ENCODE results near the gene SLC5A1.

The SLC5A1 gene

DNA sequence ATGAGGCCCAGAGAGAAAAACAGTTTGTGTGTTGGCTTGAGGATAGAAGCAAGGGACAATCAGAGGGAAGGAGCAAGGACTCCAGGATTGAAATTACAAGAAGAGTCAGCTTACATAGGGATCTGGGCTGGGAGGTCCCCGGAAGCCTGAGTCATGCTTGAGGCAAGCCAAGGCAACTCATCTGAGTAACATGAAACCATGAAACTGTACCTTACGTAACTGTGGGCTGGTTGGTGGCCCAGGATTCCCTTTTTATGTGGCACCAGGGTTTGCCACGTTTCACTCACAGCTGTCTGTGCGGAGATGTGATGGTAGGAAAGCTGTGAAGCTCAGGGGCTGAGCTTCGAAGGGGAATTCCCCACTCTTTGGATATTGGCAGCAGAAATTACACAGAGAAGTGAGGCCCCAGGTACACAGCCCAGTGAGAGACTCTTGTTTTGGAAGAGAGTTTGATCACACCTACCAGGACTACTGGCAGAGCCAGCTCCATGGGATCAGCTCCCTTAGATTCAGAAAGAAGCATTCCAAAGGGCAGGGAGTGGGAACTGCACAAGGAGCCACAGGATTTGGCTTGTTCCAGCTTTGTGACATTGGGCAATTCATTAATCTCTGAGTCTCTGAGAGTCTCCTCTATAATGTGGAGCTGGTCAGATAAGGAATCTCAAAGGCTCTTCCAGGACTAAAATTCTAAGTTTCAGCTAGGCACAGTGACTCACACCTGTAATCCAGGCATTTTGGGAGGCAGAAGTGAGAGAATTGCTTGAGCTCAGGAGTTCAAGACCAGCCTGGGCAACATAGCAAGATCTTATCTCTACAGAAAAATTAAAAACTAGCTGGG lies 7.8 kb downstream of the SLC5A1 start:
- DNase-seq (ENCODE audit: low read depth), result peak; percentile 96

DNA sequence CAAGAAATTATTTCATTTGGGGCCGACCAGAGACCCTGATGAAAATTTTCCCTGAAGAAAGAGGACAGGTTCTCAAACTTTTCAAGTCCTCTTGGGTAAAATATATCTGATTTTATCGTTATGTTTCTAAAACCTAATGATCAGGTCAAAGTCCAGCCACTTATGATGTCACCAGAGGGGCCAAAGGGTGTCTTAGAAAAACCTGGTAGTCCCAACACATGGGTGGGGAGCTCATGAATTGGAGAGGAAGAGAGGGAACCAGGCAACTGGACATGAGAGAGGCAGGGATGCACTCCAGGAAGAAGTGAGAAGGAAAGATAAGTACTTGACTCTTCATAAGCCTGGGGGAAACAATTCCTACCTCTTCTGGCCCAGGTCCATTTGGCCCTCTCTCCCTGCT lies 9.2 kb downstream of the SLC5A1 start:
- no peak for DNase-seq (ENCODE audit: low read depth)

DNA sequence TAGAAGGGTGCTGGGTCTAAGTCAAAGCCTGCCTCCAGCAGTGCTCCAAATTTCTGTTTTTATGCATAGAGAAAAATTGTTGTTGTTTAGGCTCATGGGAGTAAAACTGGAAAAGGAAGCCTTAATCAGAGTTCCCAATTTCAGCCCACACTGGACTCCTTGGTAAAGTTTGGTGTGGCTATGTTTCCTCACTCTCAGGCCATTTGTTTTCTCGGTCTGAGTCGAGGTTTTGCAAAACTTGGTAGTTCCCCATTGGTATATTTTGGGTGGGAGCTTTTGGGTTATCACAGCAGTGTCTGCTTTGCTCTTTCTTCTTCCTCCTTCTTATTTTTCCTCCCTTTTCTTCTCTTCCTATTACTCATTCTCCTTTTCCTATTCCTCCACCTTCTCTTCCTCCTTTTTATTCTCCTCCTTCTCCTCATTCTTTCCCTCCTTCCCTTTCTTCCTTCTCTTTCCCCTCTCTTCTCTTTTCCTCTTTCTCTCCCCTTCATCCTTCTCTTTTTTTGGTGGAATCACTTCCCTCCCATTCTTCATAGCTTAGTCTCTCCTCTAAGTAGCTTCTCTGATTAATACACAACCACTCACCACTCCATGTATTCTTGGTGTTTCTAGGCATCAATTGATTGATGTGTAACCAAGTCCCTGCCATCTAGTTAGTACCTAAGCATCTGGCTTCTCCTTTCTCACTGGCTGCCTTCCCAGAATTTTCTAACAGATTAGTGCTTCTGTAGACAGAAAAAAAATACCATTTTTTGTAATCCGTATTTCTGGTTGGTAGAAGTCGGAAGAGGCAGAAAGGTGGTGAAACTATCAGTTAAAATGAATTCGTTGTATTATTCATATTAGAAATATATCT lies 10.1 kb downstream of the SLC5A1 start:
- DNase-seq (ENCODE audit: low read depth), result no peak

GRCh38 chr22:32055069-32055468 lies 12.0 kb downstream of the SLC5A1 start:
- DNase-seq (ENCODE audit: low read depth), result no peak

DNA sequence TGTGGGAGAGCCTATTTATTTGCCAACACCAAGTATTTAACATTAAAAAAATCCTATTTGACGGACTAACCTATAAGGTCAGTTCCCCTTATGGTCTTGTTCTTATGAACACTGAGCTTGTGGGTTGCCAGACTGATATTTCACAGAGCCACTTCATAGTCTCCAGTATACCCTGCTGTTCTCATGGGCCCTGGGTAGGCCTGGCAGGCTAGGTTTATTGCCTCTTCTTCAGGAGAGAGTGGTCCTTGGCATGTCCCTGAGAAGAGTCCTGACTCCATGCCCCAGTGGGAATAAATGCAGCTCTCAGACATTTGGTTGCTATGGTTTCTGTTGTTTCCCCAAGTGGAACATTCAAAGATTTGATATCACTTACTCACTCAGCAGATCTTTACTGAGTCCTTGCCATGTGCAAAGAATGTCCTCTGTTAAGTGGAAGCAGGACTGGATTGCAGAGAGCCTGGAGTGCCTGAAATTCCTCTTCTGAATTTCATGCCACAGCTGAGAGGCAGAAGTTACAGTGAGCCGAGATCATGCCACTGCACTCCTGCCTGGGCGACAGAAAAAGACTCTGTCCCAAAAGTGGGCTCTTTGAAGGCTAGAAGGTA lies 15.7 kb downstream of the SLC5A1 start:
- peak; percentile 30 for DNase-seq (ENCODE audit: low read depth)

DNA sequence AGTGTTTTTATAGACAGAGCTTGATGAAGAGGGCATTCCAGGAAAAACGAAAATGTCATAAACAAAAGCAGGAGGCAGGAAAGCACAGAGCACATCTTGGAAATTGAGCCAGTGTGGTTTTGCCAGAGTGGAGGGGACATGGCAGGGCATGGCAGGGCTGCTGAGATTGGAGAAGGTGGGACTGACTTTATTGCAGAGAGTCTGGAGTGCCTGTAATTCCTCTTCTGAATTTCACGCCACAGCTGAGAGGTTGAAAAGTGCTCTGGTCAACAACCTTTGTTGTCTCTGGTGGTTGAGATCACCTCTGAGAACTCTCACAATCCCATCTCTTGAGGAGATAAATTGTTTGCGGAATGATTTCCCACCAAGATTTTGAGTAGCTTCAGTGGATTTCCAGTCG lies 16.4 kb downstream of the SLC5A1 start:
- DNase-seq (ENCODE audit: low read depth), result no peak

DNA sequence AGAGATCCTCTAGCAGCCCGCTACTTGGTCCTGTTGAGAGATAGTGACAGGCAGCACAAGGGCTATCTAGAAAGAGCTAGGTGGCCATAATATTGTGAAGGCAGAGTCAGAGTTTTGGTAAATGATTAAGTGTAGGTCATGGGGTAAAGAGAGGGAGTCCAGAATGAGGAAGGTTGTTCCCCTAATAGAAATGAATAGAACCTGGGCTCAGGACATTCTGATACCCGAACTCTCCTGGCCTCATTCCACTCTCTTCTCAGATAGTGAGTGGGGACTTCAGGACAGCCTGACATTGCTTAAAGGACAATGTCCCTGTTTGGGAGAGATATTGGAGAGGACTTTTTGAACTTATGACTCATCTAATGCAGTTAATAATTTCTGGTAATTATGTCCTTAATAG lies 20.6 kb downstream of the SLC5A1 start:
- no peak for DNase-seq (ENCODE audit: low read depth)

DNA sequence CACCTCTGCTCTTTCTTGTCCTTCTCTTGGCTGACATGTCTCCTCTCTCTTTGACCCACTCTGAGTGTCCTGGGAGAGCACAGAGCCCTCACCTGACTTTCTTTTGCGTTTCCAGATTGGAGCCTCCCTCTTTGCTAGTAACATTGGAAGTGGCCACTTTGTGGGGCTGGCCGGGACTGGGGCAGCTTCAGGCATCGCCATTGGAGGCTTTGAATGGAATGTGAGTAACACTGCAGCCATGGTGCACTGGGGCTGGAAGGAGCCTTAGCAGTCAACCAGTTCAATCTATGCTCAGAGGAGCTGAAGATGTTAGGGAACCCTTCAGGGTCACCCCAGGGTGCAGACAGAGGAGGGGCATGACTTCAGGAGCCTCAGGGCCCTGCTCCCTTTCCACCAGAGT lies 23.8 kb downstream of the SLC5A1 start:
- no peak for DNase-seq (ENCODE audit: low read depth)

DNA sequence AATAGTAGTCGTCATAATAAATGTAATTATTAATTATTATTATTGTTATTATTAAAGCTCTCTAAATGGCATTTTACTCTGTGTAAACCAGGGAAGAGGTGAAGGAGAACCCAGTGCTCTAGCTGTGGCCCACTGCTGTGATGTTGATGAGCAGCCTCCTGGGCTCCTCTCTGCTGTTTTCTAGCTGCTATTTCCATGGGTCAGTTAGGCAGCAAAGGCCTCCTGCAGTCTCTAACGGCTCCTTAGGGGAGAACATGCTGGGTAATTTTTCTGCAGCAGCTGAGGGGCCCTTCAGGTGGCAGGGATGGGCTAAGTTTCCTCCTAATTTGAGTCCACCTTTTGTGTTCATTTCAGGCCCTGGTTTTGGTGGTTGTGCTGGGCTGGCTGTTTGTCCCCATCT lies 24.6 kb downstream of the SLC5A1 start:
- no peak for DNase-seq (ENCODE audit: low read depth)

DNA sequence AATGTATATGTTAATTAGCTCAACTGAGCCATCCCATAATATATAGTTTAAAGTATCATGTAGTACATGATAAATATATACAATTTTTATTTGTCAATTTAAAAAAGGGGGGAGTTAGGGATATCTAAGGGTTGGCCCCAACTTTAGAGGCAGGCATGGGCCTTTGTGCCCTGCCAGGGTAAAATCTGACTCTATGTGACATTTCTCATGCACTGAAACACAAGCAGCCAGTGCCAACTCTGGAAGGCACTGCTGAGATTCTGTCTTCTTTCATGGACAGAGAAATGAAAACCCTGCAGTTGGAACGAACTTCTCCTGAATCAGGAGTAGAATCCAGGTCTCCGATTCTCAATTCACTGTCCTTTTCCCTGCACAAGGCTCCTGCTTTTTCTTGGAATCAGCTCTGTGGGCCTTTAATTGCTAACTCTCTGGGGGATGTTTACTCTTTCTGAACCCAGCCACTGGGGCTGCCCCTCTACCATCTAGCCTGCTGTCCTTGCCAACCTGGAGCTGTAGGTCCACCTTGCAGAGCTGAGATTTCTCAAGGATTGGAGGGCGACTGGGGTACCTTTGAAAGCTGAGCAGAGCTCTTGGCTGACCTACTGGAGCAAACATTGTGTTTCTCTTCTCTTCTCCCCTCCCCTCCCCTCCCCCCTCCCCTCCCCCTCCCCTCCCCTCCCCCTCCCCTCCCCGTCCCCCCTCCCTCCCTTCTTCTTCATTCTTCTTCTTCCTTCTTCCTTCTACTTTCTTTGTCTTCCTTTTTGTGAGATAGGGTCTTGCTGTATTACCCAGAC lies 26.7 kb downstream of the SLC5A1 start:
- no peak for DNase-seq (ENCODE audit: low read depth)

- DNase-seq (ENCODE audit: low read depth), result no peak
Measured at GRCh38 chr22:32073262-32073661, 30.2 kb downstream of the SLC5A1 start.

DNA sequence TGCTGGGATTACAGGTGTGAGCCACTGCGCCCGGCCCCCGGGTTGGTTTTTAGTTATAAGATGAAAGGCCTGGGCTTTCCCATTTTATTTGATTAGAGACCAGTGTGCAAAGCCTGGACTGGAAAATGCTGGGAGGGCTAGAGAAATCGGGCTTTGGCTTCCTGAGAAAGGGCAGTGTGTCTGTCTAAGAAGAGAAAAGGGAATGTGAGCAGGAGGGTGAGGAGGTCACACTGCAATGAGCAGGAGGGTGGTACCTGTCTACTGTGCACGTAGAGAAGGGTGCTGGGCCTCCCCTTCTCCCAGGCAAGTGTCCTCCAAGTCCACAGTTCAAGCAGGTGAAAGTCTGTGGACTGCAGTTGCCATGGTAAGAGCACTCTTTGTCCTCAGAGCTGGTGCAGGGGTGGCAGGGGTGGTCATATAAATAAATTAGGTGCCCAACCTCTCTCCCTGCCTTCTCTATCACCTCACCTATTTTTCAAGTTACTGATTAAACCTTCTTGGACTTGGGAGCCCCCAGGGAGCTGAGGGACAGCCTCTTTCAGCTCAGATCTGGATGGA lies 30.8 kb downstream of the SLC5A1 start:
- no peak for DNase-seq (ENCODE audit: low read depth)

DNA sequence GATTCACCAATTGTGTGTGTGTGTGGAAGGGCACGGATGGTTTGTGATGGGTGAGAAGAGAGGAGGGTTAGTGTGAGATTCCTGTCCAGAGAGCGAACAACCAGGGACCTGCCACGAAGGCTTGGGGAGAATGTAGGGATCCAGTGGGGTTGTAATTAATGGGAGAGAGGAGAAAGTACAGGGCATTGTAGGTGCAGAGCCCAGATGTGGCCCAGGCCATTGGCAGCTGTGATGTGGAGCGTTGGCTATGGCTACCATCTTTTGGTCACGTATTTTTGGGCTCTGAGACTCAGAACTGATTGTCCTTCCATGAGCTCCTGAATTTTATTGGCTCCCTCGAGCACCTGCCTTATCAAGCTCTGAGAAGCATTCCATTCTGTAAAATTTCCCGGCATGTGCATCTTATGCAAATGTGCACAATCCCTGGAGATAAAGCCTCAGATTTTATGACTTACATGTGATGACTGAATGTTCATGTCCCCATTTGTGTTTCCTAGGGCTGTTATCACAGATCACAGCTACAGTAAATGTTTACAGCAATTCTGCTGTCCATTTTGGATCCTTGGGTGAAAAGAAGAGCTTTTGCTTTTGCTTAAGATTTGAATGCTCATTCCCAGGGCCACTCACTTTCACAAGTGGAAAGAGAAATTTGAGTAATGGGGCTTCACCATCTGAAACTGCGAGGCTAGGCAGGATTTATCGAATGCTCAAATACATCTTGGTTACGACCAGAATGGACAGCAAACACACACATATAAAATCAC lies 33.1 kb downstream of the SLC5A1 start:
- DNase-seq (ENCODE audit: low read depth), result no peak

DNA sequence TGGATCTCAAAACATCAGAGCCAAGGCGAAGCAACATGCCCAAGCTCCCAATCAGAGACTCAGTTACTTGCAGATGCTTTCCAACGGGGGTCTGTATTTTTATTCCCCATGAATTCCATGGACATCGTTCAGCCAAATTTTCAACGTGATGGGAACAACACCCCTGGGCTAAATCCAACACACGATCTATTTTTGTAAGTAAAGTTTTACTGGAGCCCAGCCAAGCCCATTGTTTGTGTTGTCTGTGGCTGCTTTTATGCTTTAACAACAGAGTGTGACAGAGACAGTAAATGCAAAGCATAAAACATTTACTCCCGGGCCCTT lies 33.7 kb downstream of the SLC5A1 start:
- no peak for DNase-seq (ENCODE audit: low read depth)

DNA sequence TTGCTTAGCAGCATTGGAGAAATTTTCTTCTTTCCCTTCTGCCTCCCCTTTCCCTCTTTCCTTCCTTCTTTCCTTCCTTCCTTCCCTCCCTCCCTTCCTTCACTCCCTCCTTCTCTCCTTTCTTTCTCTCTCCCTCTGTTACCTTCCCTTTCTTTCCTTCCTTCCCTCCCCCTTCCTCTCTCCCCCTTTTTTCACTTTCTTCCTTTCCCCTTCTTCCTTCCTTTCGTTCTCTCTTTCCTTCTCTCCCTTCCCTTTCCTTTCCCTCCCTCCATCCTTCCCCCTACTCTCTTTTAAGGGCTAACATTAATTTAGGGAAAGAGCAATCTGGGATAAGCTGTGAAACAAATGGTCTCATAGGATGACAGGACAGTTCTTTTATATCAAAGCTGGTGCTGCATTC lies 34.1 kb downstream of the SLC5A1 start:
- no peak for DNase-seq (ENCODE audit: low read depth)

DNA sequence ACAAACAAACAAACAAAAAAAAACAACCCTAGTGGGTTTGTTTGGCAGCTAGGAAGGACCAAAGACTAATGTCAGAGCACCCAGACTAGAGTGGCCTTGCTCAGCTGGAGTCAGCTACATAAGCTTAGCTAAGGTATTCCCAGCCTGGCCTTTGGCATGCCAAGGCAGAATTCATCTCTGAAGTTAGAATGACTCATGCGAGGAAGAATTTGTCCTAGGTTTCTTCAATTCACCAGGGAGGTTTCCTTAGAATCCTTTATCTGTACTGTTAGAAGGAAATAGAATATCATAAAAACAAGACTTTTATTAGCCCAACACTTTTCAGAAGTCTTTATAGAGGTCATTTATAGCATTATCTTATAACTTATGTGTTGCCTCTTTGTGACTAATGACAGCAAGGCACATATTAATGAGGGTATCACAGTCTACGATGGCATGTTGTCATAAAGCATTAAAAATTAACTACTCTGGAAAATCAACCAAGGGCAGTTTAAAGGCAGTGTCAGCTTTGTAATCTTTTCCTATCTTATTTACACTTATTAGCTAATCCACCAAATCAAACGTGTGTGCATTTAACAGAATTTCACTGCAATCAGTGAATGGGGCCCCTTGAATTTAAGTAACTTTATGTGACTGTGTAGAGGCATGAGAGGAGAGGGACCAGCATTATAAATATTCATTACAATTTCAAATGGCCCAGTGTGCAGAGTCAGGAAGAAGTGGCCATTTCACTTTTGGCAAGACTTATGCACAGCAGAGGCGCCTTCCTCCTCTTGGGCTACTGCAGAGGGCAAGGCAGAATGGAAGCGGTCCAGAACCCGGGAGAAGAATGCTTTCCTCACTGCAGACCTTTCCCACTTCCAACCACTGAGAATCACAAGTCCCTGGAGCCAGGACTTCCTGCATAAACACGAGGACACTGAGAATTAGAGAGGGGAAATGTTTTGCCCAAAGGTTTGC lies 36.3 kb downstream of the SLC5A1 start:
- DNase-seq (ENCODE audit: low read depth), result peak; percentile 81

DNA sequence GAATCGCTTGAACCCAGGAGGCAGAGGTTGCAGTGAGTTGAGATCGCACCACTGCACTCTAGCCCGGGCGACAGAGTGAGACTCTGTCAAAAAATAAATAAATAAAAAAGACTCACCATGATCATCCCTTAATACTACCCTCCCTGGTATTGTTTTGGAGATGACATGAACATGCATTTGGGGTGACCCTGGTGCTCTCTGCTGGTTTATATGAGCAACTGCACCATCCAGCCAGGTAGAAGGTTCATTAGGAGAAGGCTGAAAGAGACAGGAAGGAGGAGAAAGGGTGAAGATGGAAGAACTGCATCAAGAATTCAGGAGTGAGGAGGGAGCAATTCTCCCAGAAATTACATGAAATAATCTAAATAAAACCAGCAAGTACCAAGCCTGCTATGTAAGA lies 37.8 kb downstream of the SLC5A1 start:
- peak; percentile 61 for DNase-seq (ENCODE audit: low read depth)

GRCh38 chr22:32082331-32082730 lies 39.3 kb downstream of the SLC5A1 start:
- DNase-seq (ENCODE audit: low read depth), result peak; percentile 8

- no peak for DNase-seq (ENCODE audit: low read depth)
Measured at GRCh38 chr22:32083000-32083399, 39.9 kb downstream of the SLC5A1 start.

DNA sequence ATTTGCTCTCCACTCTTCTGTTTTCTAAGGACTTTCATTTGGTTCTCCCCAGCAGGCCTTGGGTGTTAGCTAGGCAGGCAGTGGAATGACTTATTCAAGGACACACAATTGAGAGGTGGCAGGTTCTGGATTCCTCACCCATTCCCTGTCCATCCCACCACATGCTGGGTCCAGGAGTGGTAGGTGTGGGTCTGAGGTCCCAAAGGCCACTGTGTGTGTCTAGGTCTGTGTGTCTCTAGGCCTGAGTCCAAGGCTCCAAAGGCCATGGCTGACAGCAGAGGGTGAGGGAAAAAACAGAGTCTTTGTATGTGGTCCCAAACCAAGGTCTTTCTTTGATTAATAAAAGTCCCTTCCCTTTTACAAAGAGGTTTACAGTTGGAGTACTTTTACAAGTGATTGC lies 40.8 kb downstream of the SLC5A1 start:
- no peak for DNase-seq (ENCODE audit: low read depth)
